Erythroblast (primary cell): ENCODE data around the gene APP.

Source experiments
- DNase-seq, 2 experiments: peaks; one replicate each; lab custom pipeline; 2025; lab: John Stamatoyannopoulos, UW
- GATA1 ChIP-seq: IDR thresholded peaks from 2 replicates; pipeline ENCODE4 v1.6.1; 2011; ENCODE audit warnings: low read depth, mild to moderate bottlenecking, control low read depth, low read length, moderate library complexity
- POLR2A ChIP-seq: IDR thresholded peaks from 2 replicates; pipeline ENCODE4 v1.6.1; 2011; ENCODE audit warnings: mild to moderate bottlenecking, low read length

Gene APP

DNA sequence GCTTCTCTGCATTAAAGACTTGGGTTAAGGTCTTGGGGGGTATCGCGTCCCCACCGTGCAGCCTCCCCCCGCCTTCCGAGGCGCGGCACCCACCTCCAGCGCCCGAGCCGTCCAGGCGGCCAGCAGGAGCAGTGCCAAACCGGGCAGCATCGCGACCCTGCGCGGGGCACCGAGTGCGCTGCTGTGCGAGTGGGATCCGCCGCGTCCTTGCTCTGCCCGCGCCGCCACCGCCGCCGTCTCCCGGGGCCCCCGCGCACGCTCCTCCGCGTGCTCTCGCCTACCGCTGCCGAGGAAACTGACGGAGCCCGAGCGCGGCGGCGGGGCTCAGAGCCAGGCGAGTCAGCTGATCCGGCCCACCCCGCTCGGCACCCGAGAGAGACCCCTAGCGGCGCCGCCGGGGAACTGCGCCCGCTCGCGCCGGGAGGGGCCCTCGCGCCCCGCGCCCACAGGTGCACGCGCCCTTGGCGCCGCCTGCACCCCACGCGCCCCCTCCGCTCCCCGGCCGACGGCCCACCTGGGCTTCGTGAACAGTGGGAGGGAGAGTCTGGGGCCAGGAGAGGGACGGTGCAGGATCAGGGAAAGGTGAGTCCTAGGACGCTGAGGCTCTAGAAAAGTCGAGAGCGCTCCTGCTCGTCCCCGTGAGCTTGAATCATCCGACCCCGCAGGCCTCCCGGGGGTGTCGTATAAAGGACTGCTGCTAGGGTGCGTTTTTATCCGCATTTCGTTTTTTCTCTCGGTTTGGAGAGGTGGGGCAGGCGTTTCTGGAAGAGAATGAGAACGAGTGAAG is at the start of gene APP:
Gene APP, minus strand, starts transcription at position 300 of the 787 bp plus-strand sequence. Its CDS starts 150 bp downstream, at position 150.
- TF ChIP-seq POLR2A (peak; percentile 39), GATA1 (no peak)
- DNase-seq = peak; percentile 82 to 87

DNA sequence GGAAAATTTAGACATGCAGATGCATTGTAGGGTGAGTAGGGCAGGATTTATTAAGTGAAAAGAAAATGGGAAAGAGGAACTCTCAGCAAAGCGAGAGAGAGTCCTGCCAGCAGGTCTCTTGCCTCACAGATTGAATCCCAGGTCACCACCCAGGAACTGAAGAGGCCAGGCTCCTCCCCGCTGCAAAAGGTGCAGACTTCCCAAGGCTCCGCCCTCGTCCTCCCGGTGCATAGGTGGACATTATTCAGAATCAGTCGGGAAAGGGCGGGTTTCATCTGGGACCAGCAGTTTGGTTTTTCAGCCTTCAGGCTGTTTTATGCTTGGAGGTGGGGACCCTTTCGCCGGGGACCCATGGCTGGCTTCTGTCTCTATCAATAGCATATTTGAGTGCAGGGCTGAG is 41.6 kb upstream of the APP start:
- TF ChIP-seq GATA1 (no peak), POLR2A (no peak)

GRCh38 chr21:26210614-26211013 is 40.0 kb upstream of the APP start:
- TF ChIP-seq GATA1 = no peak
- no peak for TF ChIP-seq POLR2A
- no peak for DNase-seq

More for the DNA sequence above, 41.6 kb upstream of the APP start:
- no peak for DNase-seq

- no peak for DNase-seq
- TF ChIP-seq POLR2A (no peak), GATA1 (no peak)
Measured at GRCh38 chr21:26207021-26207420, 36.5 kb upstream of the APP start.

GRCh38 chr21:26199456-26199855 is 28.9 kb upstream of the APP start:
- no peak for TF ChIP-seq GATA1
- TF ChIP-seq POLR2A = no peak
- DNase-seq = no peak

GRCh38 chr21:26195708-26196107 is 25.1 kb upstream of the APP start:
- DNase-seq = no peak
- TF ChIP-seq POLR2A (no peak), GATA1 (no peak)

DNA sequence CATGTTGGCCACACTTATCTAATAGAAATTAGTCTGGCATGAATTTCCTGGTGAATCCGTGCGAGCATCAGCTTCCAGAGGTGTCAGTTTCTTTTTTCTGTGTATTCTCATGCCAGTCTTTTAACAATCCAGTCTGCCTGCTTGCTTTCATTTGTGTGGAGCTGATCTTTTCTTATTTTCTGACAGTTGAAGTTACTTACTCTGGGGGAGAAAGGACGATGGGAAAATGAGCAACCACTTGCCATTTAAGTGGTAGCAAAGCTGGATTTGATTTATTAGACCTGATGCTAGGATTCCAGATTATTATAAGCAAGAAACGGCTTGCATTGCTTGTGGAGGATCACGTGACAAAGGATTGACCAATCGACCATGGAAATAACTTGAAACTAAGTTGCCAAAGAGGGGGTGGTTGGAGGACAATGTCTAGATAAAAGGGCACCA is 24.3 kb upstream of the APP start:
- DNase-seq = no peak
- no peak for TF ChIP-seq GATA1
- TF ChIP-seq POLR2A = no peak

DNA sequence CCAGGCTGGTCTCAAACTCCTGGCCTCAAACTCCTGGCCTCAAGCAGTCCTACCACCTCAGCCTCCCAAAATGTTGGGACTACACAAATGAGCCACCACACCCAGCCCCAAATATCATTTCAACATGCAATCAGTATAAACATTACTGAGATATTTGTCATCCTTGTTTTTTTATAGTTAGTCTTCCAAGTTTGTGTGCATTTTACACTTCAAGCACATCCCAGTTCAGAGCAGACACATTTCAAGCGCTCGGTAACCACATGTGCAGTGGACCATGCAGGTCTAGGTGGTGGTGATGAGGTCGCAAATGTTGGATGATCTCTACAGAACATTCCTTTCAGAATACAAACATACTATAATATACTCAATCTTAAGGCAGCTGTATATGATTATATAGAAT is 23.8 kb upstream of the APP start:
- no peak for DNase-seq
- no peak for TF ChIP-seq POLR2A
- TF ChIP-seq GATA1 = no peak

DNA sequence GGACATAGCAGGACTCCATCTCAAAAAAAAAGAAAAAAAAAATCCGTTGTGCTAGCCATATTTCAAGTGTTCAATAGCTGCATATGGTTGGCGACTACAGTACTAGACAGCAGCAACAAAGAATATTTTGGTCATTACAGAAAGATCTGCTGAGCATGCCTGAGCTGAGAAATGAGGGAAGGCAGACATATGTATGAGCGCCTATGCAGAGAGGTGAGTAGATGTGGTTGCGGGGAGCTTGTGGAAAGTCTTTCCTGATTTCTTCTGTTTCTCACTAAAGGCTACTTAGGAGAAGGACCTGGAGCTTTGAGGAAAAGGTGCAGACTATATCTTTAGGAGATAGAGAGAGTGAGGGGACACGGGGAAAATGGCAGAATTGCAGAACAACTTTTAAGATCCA is 21.0 kb upstream of the APP start:
- TF ChIP-seq POLR2A = no peak
- no peak for TF ChIP-seq GATA1
- no peak for DNase-seq

DNA sequence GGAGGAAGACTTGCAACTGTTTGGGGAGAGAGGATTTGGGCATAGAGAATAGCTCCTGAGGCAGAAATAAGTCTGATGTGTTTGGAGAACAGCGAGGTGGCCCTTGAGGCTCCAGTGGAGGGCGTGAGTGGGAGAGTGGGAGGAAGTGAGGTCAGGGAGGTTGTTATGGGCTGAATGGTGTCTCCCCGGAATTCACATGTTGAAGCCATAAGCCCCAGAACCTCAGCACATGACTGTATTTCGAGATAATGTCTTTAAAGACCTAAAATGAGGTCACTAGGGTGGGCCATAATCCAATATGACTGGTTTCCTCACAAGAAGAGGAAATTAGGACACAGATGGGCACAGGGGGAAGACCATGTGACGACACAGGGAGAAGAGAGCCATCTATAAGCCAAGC is 17.9 kb upstream of the APP start:
- TF ChIP-seq GATA1 (no peak), POLR2A (no peak)
- DNase-seq = no peak

GRCh38 chr21:26185446-26185845 is 14.9 kb upstream of the APP start:
- TF ChIP-seq POLR2A (no peak), GATA1 (no peak)
- DNase-seq = no peak

GRCh38 chr21:26185021-26185420 is 14.5 kb upstream of the APP start:
- no peak for DNase-seq
- TF ChIP-seq POLR2A (no peak), GATA1 (no peak)

DNA sequence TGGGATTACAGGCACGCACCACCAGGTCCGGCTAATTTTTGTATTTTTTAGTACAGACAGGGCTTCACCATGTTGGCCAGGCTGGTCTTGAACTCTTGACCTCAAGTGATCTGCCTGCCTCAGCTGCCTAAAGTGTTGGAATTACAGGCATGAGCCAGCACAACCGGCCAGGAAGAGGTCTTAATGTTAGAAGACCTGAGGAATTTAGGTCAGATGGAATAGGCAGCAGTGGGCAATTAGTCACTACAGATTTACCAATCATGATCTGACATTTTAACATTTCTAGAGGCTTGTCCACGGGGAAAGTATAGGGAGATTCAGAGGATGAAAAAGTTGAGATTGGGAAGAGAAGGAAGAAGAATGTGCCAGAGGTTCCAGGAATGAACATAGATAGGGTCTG is 8.9 kb upstream of the APP start:
- TF ChIP-seq GATA1 = no peak
- TF ChIP-seq POLR2A = no peak
- DNase-seq = no peak

GRCh38 chr21:26177746-26178426 is 7.3 kb upstream of the APP start:
- no peak for DNase-seq
- no peak for TF ChIP-seq GATA1
- TF ChIP-seq POLR2A = no peak
